Peyer's patch (tissue), 4 donors: ENCODE results near the gene LIPC. TPM values are rescaled to one million over a fixed set of nuclear protein-coding genes. Genes with fewer than 3 reads are reported as not detected.

ENCODE experiments used
- DNase-seq, 3 donors: peaks; one replicate each; pipeline ENCODE4 v3.0.0-alpha.2; 2017 to 2019
- H3K27ac ChIP-seq, 4 donors: fragments of 200-600 bp; sonication (generic); one replicate each; pipeline ENCODE4 v1.5.1; 2016 to 2019
- H3K27me3 ChIP-seq, 2 donors: fragments of 200-600 bp; sonication (generic); one replicate each; pipeline ENCODE4 v1.5.1; 2019
- H3K36me3 ChIP-seq, 3 donors: fragments of 200-600 bp; sonication (generic); one replicate each; pipeline ENCODE4 v1.5.1; 2016 to 2019
- H3K4me1 ChIP-seq, 4 donors: fragments of 200-600 bp; sonication (generic); one replicate each; pipeline ENCODE4 v1.5.1; 2016 to 2019
- H3K4me3 ChIP-seq, 4 donors: fragments of 200-600 bp; sonication (generic); 1 replicate in 3 of 4; 2 replicates in 1 of 4; pipeline ENCODE4 v1.5.1; 2016 to 2019; ENCODE audit warnings: mild to moderate bottlenecking in 1 of 4
- H3K9me3 ChIP-seq, 4 donors: fragments of 200-600 bp; sonication (generic); one replicate each; pipeline ENCODE4 v1.5.1; 2016 to 2019; ENCODE audit warnings: mild to moderate bottlenecking in 1 of 4
- CTCF ChIP-seq, 6 experiments: fragments of 450-650 bp in 4 of 6; fragments of 200-600 bp in 2 of 6; sonication (generic) in 1 of 6; IDR thresholded peaks; one replicate each; pipeline ENCODE4 v1.5.1; 2017 to 2019; ENCODE audit warnings: antibody characterized with exemption in 6 of 6, mild to moderate bottlenecking in 3 of 6, moderate library complexity in 1 of 6
- POLR2A ChIP-seq, 2 donors: fragments of 450-650 bp; IDR thresholded peaks; one replicate each; pipeline ENCODE4 v1.5.1; 2017; ENCODE audit warnings: antibody characterized with exemption in 2 of 2, mild to moderate bottlenecking in 2 of 2, moderate library complexity in 2 of 2
- total RNA-seq, 4 donors: library from RNA; depleted of rRNA; stranded (reverse); fragments of >200 nt; gene quantifications; one replicate each; pipeline ENCODE4 v1.1.0, GENCODE V29; 2016

The LIPC gene
- total RNA-seq, 4 donors from 2014 or later: 0.40 to 8.9 (median 1.0) TPM; not detected in 1

- Histone ChIP-seq H3K9me3 (no peaks in the 10 kb centered on the region), H3K4me3 (no peak overlapping the region), H3K27ac (peak overlapping the region in 2 of 4 donors; percentile 5 to 21), H3K4me1 (peaks cover 0 to 20% (median 0%) of the 10 kb centered on the region in 4 donors), H3K27me3 (no peaks in the 10 kb centered on the region), H3K36me3 (no peaks in the 10 kb centered on the region)
- no peak for DNase-seq
- TF ChIP-seq POLR2A (IDR thresholded peaks at IDR 0.05): no peak
- no peak for TF ChIP-seq CTCF (IDR thresholded peaks at IDR 0.05)
Observed at GRCh38 chr15:58457466-58457965, 25.7 kb downstream of the LIPC start.

GRCh38 chr15:58458076-58458475 is 26.3 kb downstream of the LIPC start:
- DNase-seq: no peak
- Histone ChIP-seq H3K36me3 (no peaks in the 10 kb centered on the region), H3K9me3 (no peaks in the 10 kb centered on the region), H3K4me1 (peaks cover 0 to 20% (median 0%) of the 10 kb centered on the region in 4 donors), H3K4me3 (no peak overlapping the region), H3K27ac (peak overlapping the region in 1 of 4 donors; percentile 23), H3K27me3 (no peaks in the 10 kb centered on the region)
- TF ChIP-seq POLR2A (IDR thresholded peaks at IDR 0.05): no peak
- no peak for TF ChIP-seq CTCF (IDR thresholded peaks at IDR 0.05)

GRCh38 chr15:58459045-58459444 is 27.3 kb downstream of the LIPC start:
- H3K27me3 ChIP-seq: no peaks in the 10 kb centered on the region
- no peaks in the 10 kb centered on the region for H3K36me3 ChIP-seq
- no peaks in the 10 kb centered on the region for H3K9me3 ChIP-seq
- TF ChIP-seq CTCF (IDR thresholded peaks at IDR 0.05): no peak
- no peak for TF ChIP-seq POLR2A (IDR thresholded peaks at IDR 0.05)
- no peak for DNase-seq
- peak overlapping the region in 2 of 4 donors; percentile 2 to 16 for H3K27ac ChIP-seq
- H3K4me3 ChIP-seq: no peak overlapping the region
- H3K4me1 ChIP-seq: peaks cover 0 to 20% (median 0%) of the 10 kb centered on the region in 4 donors

GRCh38 chr15:58459560-58459959 is 27.8 kb downstream of the LIPC start:
- Histone ChIP-seq H3K27me3 (no peaks in the 10 kb centered on the region), H3K27ac (peak overlapping the region in 2 of 4 donors; percentile 2 to 56), H3K36me3 (no peaks in the 10 kb centered on the region), H3K4me3 (no peak overlapping the region), H3K9me3 (no peaks in the 10 kb centered on the region), H3K4me1 (peaks cover 0 to 20% (median 0%) of the 10 kb centered on the region in 4 donors)
- peak in 1 of 3 donors; percentile 54 for DNase-seq
- TF ChIP-seq CTCF (IDR thresholded peaks at IDR 0.05) (no peak), POLR2A (IDR thresholded peaks at IDR 0.05) (no peak)

GRCh38 chr15:58460116-58460790 is 28.5 kb downstream of the LIPC start:
- no peaks in the 10 kb centered on the region for H3K36me3 ChIP-seq
- no peak for DNase-seq
- no peaks in the 10 kb centered on the region for H3K9me3 ChIP-seq
- H3K4me3 ChIP-seq: no peak overlapping the region
- H3K27me3 ChIP-seq: no peaks in the 10 kb centered on the region
- H3K4me1 ChIP-seq: peaks cover 0 to 20% (median 0%) of the 10 kb centered on the region in 4 donors
- TF ChIP-seq CTCF (IDR thresholded peaks at IDR 0.05) (no peak), POLR2A (IDR thresholded peaks at IDR 0.05) (no peak)
- peak overlapping the region in 2 of 4 donors; percentile 2 to 56 for H3K27ac ChIP-seq
